ENCODE data around the gene KAZN.

KAZN gene

GRCh38 chr1:14975119-14975518 lies 376.6 kb downstream of the KAZN start:
- in situ Hi-C loops (cut with HindIII; ENCODE audit: low sequenced_read_pairs), result no loop called here
- no peak for DNase-seq (ENCODE audit: low read depth)
- TF ChIP-seq, protein P1, sequence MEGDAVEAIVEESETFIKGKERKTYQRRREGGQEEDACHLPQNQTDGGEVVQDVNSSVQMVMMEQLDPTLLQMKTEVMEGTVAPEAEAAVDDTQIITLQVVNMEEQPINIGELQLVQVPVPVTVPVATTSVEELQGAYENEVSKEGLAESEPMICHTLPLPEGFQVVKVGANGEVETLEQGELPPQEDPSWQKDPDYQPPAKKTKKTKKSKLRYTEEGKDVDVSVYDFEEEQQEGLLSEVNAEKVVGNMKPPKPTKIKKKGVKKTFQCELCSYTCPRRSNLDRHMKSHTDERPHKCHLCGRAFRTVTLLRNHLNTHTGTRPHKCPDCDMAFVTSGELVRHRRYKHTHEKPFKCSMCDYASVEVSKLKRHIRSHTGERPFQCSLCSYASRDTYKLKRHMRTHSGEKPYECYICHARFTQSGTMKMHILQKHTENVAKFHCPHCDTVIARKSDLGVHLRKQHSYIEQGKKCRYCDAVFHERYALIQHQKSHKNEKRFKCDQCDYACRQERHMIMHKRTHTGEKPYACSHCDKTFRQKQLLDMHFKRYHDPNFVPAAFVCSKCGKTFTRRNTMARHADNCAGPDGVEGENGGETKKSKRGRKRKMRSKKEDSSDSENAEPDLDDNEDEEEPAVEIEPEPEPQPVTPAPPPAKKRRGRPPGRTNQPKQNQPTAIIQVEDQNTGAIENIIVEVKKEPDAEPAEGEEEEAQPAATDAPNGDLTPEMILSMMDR (IDR thresholded peaks at IDR 0.05; ENCODE audit: low read depth, low read length, missing control alignments), result no peak
- no peak overlapping the region for H3K4me3 ChIP-seq (ENCODE audit: low read depth, low read length)

- in situ Hi-C loops (cut with HindIII; ENCODE audit: low sequenced_read_pairs), result no loop called here
- TF ChIP-seq, protein P1 (IDR thresholded peaks at IDR 0.05; ENCODE audit: low read depth, low read length, missing control alignments), result no peak
- no peak overlapping the region for H3K4me3 ChIP-seq (ENCODE audit: low read depth, low read length)
- DNase-seq (ENCODE audit: low read depth), result no peak
These were observed 377.8 kb downstream of the KAZN start for GRCh38 chr1:14976256-14976655.

DNA sequence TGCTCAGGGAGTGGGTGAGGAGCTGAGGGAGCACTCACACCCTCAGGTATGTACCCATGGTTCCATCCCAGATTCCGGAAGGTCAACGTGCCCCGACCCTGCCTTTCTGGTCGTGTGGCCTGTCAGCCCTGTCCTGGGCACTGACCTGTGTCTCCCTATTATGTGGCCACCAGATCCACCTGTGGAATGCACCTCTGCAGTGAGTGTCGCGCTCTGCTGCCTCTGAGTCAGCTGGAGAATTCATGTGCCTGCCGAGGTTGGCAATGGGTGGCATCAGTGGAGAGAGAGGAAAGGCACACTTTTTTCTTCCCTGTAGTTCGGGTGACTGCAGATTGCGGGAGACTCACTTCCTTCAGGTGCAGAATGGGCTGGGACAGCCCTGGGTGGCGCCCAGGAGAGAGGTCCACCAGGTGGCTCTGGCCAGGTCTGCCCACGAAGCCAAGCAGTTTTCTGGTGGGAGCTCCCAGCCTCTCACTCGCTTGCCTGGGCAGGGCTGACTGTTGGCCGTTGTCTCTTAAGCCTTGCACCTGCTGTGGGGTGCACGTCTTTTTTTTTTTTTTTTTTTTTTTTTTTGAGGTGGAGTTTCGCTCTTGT lies 378.9 kb downstream of the KAZN start:
- in situ Hi-C loops (cut with HindIII; ENCODE audit: low sequenced_read_pairs), result no loop called here
- DNase-seq (ENCODE audit: low read depth), result no peak
- no peak overlapping the region for H3K4me3 ChIP-seq (ENCODE audit: low read depth, low read length)
- TF ChIP-seq, protein P1 (IDR thresholded peaks at IDR 0.05; ENCODE audit: low read depth, low read length, missing control alignments), result no peak

DNA sequence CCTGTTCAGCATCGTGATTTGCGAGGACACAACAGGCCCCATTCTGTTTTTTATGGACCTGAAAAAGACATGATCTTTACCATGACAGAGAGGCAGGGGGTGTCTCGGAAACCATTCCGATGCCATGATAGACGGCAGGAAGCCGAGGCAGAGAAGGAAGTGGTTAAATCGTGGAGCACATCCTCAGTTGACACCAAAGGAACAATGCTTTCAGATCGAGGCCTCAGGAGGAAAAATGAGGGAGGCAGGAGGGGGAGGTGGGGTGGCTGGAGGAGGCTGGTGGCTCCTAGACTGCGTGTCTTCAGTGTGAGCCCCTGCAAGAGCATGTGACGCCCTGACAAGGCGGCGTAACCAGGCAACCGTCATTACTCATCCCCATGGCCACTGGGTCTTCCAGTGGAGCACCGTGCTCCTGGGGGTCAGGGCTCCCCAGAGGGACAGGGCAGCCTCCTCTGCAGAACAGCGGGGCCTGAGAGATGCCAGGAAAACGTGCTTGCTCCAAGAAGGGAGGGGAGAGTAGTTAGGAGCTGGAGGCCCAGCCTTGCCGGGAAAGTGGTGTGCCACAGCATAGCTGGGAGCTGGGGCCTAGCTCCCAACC lies 382.2 kb downstream of the KAZN start:
- in situ Hi-C loops (cut with HindIII; ENCODE audit: low sequenced_read_pairs), result no loop called here
- no peak overlapping the region for H3K4me3 ChIP-seq (ENCODE audit: low read depth, low read length)
- TF ChIP-seq, protein P1 (IDR thresholded peaks at IDR 0.05; ENCODE audit: low read depth, low read length, missing control alignments), result no peak
- DNase-seq (ENCODE audit: low read depth), result no peak

GRCh38 chr1:14982029-14982428 lies 383.5 kb downstream of the KAZN start:
- TF ChIP-seq, protein P1 (IDR thresholded peaks at IDR 0.05; ENCODE audit: low read depth, low read length, missing control alignments), result no peak
- no peak overlapping the region for H3K4me3 ChIP-seq (ENCODE audit: low read depth, low read length)
- in situ Hi-C loops (cut with HindIII; ENCODE audit: low sequenced_read_pairs), result no loop called here
- no peak for DNase-seq (ENCODE audit: low read depth)

DNA sequence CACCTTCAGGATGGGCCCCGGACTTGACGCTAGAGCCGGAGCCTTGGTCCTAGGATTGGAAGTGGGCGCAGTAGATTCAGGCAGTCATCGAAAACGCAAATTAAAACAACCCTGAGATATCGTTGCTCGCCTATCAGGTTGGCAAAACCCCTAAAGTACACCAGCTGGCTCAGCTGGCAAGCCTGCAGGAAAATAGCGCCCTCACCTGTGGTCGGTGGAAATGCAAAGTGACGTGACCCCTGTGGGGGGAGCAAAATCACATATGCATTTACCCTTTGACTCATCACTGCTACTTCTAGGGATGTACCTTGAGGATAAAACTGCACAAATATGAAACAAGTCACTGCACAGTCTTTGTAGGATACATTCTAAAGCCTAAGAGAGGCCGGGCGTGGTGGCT lies 384.8 kb downstream of the KAZN start:
- no peak for DNase-seq (ENCODE audit: low read depth)
- in situ Hi-C loops (cut with HindIII; ENCODE audit: low sequenced_read_pairs), result no loop called here
- no peak overlapping the region for H3K4me3 ChIP-seq (ENCODE audit: low read depth, low read length)
- TF ChIP-seq, protein P1 (IDR thresholded peaks at IDR 0.05; ENCODE audit: low read depth, low read length, missing control alignments), result no peak

Data from astrocyte of the cerebellum (primary cell).